ENCODE results near the gene TAOK2.

DNA sequence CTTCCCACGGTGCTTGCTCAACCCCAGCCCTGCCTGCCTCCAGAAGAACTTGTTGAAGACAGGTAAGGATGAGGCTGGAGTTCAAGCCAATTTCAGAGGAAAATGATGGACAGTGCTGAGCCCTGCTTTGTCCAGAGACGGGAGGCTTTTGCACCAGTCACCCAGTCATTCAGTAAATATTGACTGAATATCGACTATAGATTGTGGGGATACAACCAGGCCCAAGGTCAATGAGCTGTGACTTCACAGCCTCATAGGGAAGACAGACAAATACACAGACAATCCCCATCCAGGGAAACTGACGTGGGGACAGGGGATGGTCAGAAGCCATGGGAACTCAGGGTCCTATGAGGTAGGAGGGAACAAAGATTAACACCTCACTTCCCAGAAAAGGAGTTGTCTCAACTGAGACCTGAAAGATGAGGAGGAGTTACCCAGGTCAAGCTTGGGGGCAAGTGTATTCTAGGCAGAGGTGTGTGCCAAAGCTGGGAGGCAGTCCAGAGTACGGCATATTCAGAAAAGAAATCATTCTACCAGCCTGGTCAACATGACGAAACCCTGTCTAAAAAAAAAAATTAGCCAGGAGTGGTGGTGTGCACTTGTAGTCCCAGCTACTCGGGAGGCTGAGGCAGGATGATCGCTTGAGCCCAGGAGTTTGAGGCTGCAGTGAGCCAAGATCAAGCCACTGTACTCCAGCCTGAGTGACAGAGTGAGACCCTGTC, 43.0 kb downstream of the TAOK2 start:
- no peak for TF ChIP-seq CTCF (IDR thresholded peaks at IDR 0.05; ENCODE audit: low read depth, low read length)
- no peak for TF ChIP-seq POLR2A (IDR thresholded peaks at IDR 0.05; ENCODE audit: extremely low read depth, insufficient read length)

Data from NB4 (cell line).